SJCRH30 (cell line): ENCODE data around the gene STX7. TPM values are rescaled to one million over a fixed set of nuclear protein-coding genes. Genes with fewer than 3 reads are reported as not detected.
A peak's percentile ranks its signal among the peaks of the same experiment; 100 is the strongest.

Source experiments
- DNase-seq, 2 experiments: peaks; one replicate each; pipeline ENCODE4 v3.0.0-alpha.2; 2015 to 2020
- H3K27ac ChIP-seq: fragments of 250-450 bp; sonication (Bioruptor Pico); 2 replicates; pipeline ENCODE4 v1.5.1; 2020; ENCODE audit warnings: mild to moderate bottlenecking, moderate library complexity
- H3K27me3 ChIP-seq: fragments of 250-450 bp; sonication (Bioruptor Pico); 2 replicates; pipeline ENCODE4 v1.5.1; 2020; ENCODE audit warnings: mild to moderate bottlenecking, moderate library complexity
- H3K36me3 ChIP-seq: fragments of 250-450 bp; sonication (Bioruptor Pico); 2 replicates; pipeline ENCODE4 v1.5.1; 2020; ENCODE audit warnings: mild to moderate bottlenecking, moderate library complexity
- H3K4me1 ChIP-seq: fragments of 250-450 bp; sonication (Bioruptor Pico); 2 replicates; pipeline ENCODE4 v1.5.1; 2020; ENCODE audit warnings: mild to moderate bottlenecking, moderate library complexity
- H3K4me3 ChIP-seq: fragments of 250-450 bp; sonication (Bioruptor Pico); 2 replicates; pipeline ENCODE4 v1.5.1; 2020; ENCODE audit warnings: mild to moderate bottlenecking, moderate library complexity
- H3K9me3 ChIP-seq: fragments of 250-450 bp; sonication (Bioruptor Pico); replicated peaks from 2 replicates; pipeline ENCODE4 v1.5.1; 2020; ENCODE audit warnings: mild to moderate bottlenecking, moderate library complexity
- total RNA-seq: library from RNA; depleted of rRNA; stranded (reverse); fragments of >200 nt; shearing (Covaris generic); gene quantifications from 2 replicates; pipeline ENCODE4 v1.2.3, GENCODE V29; 2014

STX7 gene
- total RNA-seq, 1 experiment from 2014 or later: 17.3 TPM

DNA sequence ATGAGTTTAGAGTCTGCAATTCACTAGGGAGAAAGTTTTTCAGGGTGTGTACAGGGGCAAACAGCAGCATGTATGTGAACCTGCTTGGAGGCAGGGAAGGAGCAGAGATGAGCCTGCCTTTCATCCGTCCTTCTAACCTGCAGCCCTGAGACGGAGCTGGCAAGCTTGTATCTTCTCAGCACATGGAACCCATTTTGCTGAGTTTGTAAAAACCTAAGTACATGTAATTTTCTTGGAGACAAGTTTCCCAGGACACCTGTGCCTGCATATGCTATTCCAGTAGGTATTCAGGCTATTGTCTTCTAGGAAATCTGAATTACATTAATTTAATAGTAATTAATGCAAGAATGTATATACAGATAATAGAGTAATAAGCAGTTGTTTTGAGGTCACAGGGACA is 82.8 kb downstream of the STX7 start:
- H3K9me3 ChIP-seq: no peaks in the 10 kb centered on the region
- no peak overlapping the region for H3K27ac ChIP-seq
- peaks cover 4% of the 10 kb centered on the region; the same call in 1 of the 2 replicates for H3K4me1 ChIP-seq
- H3K4me3 ChIP-seq: no peak overlapping the region
- DNase-seq: no peak
- H3K36me3 ChIP-seq: no peaks in the 10 kb centered on the region
- H3K27me3 ChIP-seq: no peaks in the 10 kb centered on the region

DNA sequence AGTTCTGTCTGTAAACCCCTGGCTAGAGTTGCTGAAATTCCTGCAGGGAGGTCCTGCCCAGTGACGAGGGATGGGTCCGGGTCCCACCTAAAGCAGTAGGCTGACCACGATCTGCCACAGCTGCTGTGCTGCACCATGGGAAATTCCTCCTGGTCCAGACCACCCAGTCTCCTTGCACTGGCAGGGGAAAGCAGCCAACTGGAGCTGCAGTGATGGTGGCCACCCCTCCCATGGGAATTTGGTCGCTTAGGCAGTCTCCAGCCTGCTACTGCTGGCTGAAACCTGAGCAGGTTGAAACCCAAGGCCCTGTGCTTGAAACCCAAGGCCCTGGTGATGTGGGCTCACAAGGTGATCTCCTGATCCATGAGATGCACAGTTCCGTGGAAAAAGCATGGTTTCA is 87.7 kb downstream of the STX7 start:
- peak; percentile 84 to 89 for DNase-seq
- Histone ChIP-seq H3K4me3 (no peak overlapping the region), H3K4me1 (peaks cover 4% of the 10 kb centered on the region; the same call in 1 of the 2 replicates), H3K9me3 (no peaks in the 10 kb centered on the region; the same call in 1 of the 2 replicates), H3K36me3 (no peaks in the 10 kb centered on the region), H3K27me3 (no peaks in the 10 kb centered on the region), H3K27ac (no peak overlapping the region; the same call in 1 of the 2 replicates)

DNA sequence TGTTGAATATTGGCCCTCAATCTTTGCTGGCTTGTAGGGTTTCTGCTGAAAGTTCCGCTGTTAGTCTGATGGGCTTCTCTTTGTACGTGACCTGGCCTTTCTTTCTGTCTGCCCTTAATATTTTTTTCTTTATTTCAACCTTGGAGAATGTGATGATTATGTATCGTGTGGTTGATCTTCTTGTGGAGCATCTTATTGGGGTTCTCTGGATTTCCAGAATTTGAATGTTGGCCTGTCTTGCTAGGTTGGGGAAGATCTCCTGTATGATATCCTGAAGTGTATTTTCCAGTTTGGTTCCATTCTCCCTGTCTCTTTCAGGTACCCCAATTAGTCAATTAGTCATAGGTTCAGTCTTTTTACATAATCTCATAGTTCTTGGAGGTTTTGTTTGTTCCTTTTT is 89.1 kb downstream of the STX7 start:
- no peaks in the 10 kb centered on the region for H3K36me3 ChIP-seq
- H3K27me3 ChIP-seq: no peaks in the 10 kb centered on the region
- peaks cover 4% of the 10 kb centered on the region; the same call in 1 of the 2 replicates for H3K4me1 ChIP-seq
- no peaks in the 10 kb centered on the region; the same call in 1 of the 2 replicates for H3K9me3 ChIP-seq
- H3K27ac ChIP-seq: no peak overlapping the region
- no peak for DNase-seq
- no peak overlapping the region for H3K4me3 ChIP-seq

DNA sequence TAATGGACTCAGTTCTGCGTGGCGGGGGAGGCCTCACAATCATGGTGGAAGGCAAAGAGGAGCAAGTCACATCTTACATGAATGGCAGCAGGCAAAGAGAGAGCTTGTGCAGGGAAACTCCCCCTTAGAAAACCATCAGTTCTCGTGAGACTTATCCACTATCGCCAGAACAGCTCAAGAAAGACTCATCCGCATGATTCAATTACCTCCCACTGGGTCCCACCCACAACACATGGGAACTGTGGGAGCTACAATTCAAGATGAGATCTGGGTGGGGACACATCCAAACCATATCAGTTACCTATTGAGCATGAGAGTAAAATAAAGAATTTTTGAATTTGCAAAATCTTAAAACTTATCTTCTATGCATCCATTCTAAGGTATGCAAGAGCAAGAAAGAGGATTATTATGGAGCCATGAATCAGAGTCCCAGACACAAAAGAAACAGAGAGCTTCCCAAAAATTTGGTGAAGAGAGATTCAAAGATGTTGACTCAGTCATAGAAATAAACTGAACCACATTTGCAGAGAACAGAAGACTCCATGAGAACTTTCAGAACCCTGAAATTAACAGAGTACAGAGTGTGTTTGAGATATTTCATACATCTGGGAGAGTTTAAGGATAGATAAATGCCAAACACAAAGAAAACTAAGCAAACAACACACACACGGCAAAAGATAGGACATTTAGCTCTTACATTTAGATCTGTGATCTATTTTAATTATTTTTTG is 94.5 kb downstream of the STX7 start:
- Histone ChIP-seq H3K27ac (no peak overlapping the region), H3K27me3 (no peaks in the 10 kb centered on the region), H3K4me1 (no peaks in the 10 kb centered on the region), H3K9me3 (no peaks in the 10 kb centered on the region; the same call in 1 of the 2 replicates), H3K36me3 (no peaks in the 10 kb centered on the region), H3K4me3 (no peak overlapping the region)
- DNase-seq: no peak

DNA sequence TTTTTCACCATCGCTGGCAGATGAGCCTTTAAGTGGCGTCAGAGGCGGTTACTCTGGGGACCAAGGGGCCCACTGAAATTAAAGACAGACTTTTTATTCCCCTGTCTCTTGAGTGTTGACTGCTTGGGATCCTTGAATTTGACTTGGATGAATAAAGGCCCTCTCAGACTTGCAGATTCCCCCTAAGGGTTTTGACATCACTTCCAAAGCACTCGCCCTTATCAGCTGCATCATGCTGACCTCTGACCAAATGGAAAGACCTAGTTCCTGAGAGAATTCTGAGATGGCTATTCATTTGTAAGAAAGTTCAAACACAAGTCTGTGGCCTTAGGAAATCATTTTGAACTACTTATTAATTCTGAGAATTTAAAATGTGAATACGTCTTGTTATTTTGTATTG is 98.2 kb downstream of the STX7 start:
- H3K27ac ChIP-seq: no peak overlapping the region
- no peak for DNase-seq
- H3K4me1 ChIP-seq: no peaks in the 10 kb centered on the region
- no peaks in the 10 kb centered on the region for H3K9me3 ChIP-seq
- H3K4me3 ChIP-seq: no peak overlapping the region
- H3K27me3 ChIP-seq: no peaks in the 10 kb centered on the region
- H3K36me3 ChIP-seq: no peaks in the 10 kb centered on the region

DNA sequence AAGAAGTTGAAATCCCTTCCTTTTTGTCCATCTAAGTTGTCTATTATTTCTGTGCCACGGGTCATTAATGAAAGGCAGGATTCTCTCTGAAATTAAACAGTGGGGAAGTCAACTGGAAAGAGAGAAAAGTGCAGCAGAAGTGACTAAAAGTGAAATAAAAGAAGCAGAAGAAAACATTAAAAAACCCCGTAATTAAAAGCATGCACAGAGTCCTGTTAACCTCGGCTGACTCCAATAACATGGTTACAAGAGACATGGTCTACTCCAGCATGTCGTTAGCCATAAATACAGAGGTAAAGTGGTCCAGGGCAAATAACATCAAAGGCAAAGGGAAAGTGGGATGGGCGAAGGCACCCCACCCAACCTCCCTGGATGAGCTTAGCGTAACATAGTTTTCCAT is 98.6 kb downstream of the STX7 start:
- no peak overlapping the region for H3K27ac ChIP-seq
- no peaks in the 10 kb centered on the region for H3K4me1 ChIP-seq
- no peaks in the 10 kb centered on the region for H3K36me3 ChIP-seq
- no peaks in the 10 kb centered on the region for H3K9me3 ChIP-seq
- DNase-seq: no peak
- no peaks in the 10 kb centered on the region for H3K27me3 ChIP-seq
- no peak overlapping the region for H3K4me3 ChIP-seq

DNA sequence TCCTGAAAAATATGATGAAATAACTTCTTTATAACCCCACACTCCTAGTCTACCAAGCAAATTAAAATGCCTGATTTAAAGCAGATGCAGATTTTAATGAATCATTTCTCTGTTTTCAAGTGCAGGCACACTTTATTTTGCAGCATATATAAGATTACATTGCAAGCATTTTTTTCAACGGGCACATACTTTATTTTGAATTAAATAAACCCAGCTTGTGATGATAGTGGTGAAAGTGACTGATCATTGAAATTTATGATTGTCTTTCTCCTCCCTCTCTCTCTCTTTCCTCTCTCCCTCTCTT is 99.5 kb downstream of the STX7 start:
- Histone ChIP-seq H3K9me3 (no peaks in the 10 kb centered on the region), H3K27me3 (no peaks in the 10 kb centered on the region)

DNA sequence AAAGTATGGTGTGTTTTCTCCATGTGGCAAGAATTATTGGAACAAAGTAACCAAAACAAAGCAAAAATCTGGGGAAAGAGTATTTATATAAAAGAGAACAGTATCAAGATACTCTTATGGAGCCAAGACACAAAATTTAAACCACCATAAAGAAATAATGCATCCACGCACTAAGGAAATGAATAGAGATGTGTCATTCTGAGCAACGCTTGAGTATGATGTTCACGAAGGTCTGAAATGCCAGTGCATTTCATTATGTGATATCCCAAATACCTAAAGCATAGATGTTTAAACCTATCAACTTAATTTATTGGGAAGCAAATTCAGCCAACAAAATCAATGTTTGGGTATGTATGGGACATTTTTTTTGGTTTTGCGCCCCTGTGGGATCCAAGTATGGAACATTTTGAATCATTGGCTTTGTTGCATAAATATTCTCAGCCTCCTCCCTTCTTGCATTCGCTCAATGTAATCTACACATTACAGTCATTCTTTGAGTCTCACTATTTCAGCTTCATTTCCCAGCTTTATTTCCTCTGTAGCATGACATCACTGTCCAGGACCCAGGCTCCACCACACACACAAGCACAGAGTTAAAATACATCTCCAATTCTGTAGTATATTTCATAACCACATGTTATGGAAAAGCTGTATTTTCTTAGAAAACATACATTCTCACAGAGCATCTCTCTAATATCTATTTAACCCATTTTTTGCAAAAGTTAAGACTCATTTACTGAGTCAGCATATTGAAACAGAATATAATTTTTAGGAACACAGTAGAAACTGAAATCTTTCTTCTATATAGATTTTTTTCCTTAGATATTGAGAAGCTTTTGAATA is 100.0 kb downstream of the STX7 start:
- Histone ChIP-seq H3K4me3 (no peak overlapping the region), H3K4me1 (no peaks in the 10 kb centered on the region), H3K27me3 (no peaks in the 10 kb centered on the region), H3K27ac (no peak overlapping the region), H3K36me3 (no peaks in the 10 kb centered on the region), H3K9me3 (no peaks in the 10 kb centered on the region)
- no peak for DNase-seq

More for the DNA sequence above, 99.5 kb downstream of the STX7 start:
- Histone ChIP-seq H3K36me3 (no peaks in the 10 kb centered on the region), H3K27ac (no peak overlapping the region), H3K4me1 (no peaks in the 10 kb centered on the region), H3K4me3 (no peak overlapping the region)
- no peak for DNase-seq

DNA sequence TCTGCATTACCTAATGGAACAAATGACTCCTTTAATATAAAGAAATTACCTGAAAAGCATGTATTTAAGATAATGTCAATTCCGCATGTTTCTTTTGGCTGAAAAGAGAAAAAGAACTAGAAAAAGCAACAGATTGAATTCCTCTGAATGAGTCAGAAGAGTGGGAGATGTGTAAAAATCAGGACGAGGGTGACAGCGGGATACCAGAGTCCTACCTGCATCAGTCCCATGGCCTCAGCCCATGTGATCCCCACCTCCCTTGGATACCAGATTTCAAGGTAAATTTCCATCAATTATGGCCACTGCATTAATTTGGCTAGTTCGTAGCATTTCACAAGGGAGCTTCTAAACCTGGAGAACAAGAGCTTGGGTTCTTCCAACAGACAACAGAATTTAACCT is 101.6 kb downstream of the STX7 start:
- Histone ChIP-seq H3K27me3 (no peaks in the 10 kb centered on the region), H3K4me3 (no peak overlapping the region), H3K4me1 (no peaks in the 10 kb centered on the region), H3K9me3 (no peaks in the 10 kb centered on the region), H3K36me3 (no peaks in the 10 kb centered on the region), H3K27ac (no peak overlapping the region)
- no peak for DNase-seq

DNA sequence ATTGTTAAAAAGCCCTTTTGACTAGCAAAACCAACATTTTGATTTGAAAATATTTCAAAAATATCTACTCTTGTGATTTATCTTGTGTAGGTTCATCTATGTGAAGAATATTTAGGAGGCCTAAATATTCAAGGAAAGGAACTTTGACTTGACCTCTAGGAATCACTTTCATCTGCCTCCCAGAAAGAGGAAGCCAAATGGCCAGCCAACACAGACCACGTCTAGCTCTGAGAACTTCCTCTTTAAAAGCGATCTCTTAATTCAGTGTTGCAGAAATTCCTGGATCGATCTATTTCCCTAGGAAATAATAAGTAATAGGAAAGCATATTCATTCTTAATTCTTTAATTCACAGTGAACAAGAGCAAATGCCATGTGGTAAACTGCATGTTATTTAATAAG is 102.1 kb downstream of the STX7 start:
- no peaks in the 10 kb centered on the region for H3K27me3 ChIP-seq

DNA sequence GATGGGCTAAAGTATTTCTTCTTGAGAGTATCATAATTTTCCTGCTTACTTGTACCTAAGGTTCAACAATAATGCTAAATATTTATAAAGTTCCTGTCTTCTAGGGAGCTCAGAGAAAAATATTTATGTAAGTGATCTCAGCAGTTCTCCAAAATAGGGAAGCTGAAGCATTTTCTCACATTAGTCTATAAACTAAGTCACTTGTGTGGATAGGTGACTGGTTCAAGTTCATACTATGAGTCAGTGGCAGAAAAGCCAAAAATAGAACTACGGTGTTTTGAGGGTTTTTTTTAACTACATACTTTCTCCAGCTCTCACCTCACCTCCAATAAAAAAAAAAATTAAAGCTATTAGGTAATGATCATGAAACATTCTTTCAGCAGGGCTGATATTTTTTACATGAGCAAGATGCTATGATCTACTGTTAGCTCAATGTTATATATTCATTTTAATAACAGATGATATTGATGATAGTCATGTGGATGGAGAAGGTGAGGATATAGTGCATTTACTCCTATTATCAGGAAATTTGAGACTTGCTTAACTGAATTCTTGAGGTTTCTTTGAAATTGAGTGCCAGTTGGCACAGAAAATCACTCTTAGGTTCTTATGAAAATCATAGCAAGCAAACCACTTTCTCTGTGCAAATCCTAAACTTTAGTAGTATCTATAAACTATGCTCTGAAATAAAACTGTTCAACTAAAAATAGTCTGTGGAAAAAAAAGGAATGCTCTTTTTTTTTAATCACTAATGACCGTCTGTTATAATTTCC is 107.6 kb downstream of the STX7 start:
- Histone ChIP-seq H3K27me3 (no peaks in the 10 kb centered on the region), H3K4me1 (peaks cover 4% of the 10 kb centered on the region; the same call in 1 of the 2 replicates), H3K4me3 (no peak overlapping the region), H3K36me3 (no peaks in the 10 kb centered on the region), H3K27ac (no peak overlapping the region), H3K9me3 (no peaks in the 10 kb centered on the region)
- no peak for DNase-seq

More for the DNA sequence above, 102.1 kb downstream of the STX7 start:
- no peak overlapping the region for H3K27ac ChIP-seq
- H3K4me3 ChIP-seq: no peak overlapping the region
- H3K4me1 ChIP-seq: peaks cover under 1% of the 10 kb centered on the region; the same call in 1 of the 2 replicates
- no peaks in the 10 kb centered on the region for H3K36me3 ChIP-seq
- DNase-seq: no peak
- no peaks in the 10 kb centered on the region for H3K9me3 ChIP-seq

DNA sequence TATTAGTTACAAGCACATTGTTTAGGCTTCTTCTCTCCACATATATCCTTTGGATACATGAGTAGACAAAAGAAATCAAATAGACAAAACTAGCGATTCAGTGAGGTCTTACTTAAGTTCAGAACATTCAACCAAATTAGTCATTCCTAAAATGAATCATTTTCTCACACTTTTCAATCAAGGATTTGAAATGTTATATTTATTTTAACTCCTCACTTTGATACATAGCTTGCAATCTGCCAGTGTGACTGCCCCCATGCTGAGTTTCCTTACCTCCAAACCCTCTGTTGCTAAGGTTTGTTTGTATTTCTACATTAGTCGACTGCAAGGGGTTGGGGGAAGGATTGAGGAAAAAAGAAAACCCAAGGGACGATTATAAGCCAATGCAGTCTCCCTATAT is 108.2 kb downstream of the STX7 start:
- no peak for DNase-seq
- Histone ChIP-seq H3K4me1 (peaks cover 4% of the 10 kb centered on the region; the same call in 1 of the 2 replicates), H3K27me3 (no peaks in the 10 kb centered on the region), H3K4me3 (no peak overlapping the region), H3K36me3 (no peaks in the 10 kb centered on the region), H3K9me3 (no peaks in the 10 kb centered on the region), H3K27ac (no peak overlapping the region)

DNA sequence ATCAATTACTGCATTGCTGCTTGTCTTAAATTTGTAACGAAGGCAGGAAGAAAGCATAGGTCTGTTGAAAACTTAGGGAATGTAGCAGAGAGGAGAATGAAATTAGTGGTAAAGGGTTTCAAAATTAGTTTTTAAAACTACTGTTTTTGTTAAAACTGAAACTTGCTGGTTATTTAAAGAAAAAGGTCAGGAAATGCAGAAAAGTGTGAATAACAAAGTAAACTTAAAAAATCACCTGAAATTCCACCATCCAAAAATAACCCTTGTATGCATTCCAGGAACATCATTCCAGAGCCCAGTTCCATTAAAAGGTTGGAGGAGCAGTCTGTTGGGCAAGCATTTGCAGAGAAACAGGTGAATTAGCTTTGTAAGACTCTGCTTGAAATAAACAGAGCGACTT is 108.6 kb downstream of the STX7 start:
- Histone ChIP-seq H3K4me3 (no peak overlapping the region), H3K27me3 (no peaks in the 10 kb centered on the region), H3K4me1 (peaks cover 4% of the 10 kb centered on the region; the same call in 1 of the 2 replicates), H3K27ac (no peak overlapping the region), H3K36me3 (no peaks in the 10 kb centered on the region), H3K9me3 (no peaks in the 10 kb centered on the region)
- no peak for DNase-seq

DNA sequence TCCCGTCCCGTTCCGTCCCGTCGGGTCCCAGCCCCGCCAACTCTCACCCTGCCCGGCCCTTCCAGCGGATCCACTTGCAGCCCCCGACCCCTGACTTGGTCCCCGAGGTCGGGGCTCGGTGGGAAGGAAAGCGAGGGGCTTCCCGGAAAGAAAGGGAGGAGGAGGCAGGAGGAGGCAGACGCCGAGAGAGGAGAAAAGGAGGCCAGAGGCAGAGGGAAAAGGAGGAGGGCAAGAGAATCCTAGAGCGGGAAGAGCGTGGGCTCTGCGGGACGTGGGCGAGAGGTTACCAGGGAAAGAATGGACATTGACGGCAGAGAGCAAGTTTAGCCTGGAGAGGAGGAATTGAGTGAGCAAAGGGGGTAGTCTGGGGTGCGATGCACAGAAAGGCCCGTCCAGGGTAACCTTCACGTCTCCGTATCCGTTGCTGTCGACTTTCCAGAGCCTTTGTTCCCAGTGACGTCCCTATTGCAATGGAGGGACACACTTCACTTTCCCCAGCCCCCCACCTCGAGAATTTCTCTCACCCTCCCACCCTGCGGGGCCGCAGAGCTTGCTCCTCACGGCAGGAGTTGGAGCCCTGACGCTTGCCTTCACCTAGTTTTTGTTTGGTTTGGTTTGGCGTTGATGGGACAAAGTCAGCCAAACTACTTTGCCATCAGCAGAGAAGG is 111.2 kb downstream of the STX7 start:
- peak overlapping the region; percentile 52 for H3K4me3 ChIP-seq
- H3K27ac ChIP-seq: no peak overlapping the region
- no peaks in the 10 kb centered on the region for H3K9me3 ChIP-seq
- H3K27me3 ChIP-seq: no peaks in the 10 kb centered on the region
- peaks cover 4% of the 10 kb centered on the region; the same call in 1 of the 2 replicates for H3K4me1 ChIP-seq
- H3K36me3 ChIP-seq: no peaks in the 10 kb centered on the region
- no peak for DNase-seq
